ENCODE data around the gene POLE. TPM values are rescaled to one million over a fixed set of nuclear protein-coding genes. Genes with fewer than 3 reads are reported as not detected.

Gene POLE
- total and polyA plus RNA-seq, 10 of the 15 experiments (the other 5 are each of a cell fraction or from before 2014, with no cell fraction given) = 2.3 to 103 (median 37.1) TPM

DNA sequence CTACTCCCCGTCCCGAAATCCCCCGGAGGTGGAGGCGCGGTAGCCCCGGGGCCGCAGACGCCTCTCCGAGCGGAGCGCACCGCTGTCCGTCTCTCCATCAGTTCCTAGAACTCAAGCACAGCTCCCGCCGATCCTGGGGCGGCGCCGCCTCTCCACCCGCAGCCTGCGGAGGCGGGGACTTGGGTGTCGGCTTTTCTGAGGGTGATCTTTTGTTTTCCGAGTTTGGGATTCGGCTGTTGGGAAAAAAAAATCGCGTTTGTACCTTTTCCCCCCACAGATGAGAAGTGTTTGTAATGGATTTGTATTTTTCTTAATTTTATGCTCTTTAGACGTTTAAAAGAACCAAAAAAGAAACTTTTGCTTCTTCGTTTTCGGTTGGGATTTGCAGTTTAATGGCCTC is 103.4 kb downstream of the POLE start (continued):
- TF ChIP-seq ZBTB33 (IDR thresholded peaks at IDR 0.05) (no peak), ETV6 (conservative IDR thresholded peaks at IDR 0.05 in 1 of 2, IDR thresholded peaks at IDR 0.05 in 1 of 2; ENCODE audit: borderline replicate concordance in 1 of 2, low read depth in 1 of 2) (no peak), ATF7 (IDR thresholded peaks at IDR 0.05; ENCODE audit: low read depth) (no peak)

DNA sequence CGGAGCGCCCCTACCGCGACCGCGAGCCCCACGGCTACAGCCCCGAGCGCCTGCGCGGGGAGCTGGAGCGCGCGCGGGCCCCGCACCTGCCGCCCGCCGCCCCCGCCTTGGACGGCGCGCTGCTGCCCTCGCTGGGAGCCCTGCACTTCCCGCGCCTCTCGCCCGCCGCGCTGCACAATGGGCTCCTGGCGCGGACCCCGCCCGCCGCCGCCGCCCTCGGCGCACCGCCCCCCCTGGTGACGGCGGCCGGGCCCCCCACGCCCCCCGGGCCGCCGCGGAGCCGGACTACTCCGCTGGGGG is 103.8 kb downstream of the POLE start:
- Histone ChIP-seq H3K9me3 (replicated peaks; ENCODE audit: control insufficient read depth, insufficient read depth, low read length) (no peaks in the 10 kb centered on the region), H3K27ac (ENCODE audit: control insufficient read depth, insufficient read depth) (no peak overlapping the region), H2AFZ (ENCODE audit: control insufficient read depth, low read depth, low read length) (no peak overlapping the region), H4K20me1 (ENCODE audit: control insufficient read depth, insufficient read depth) (no peaks in the 10 kb centered on the region), H3K4me1 (ENCODE audit: control insufficient read depth, insufficient read depth, low read length) (no peaks in the 10 kb centered on the region), H3K36me3 (ENCODE audit: control insufficient read depth in 2 of 2, insufficient read depth in 2 of 2, low read length in 1 of 2) (no peaks in the 10 kb centered on the region), H3K27me3 (replicated peaks in 1 of 2; ENCODE audit: control insufficient read depth in 2 of 2, insufficient read depth in 2 of 2, low read length in 1 of 2) (no peaks in the 10 kb centered on the region), H3K4me2 (ENCODE audit: control insufficient read depth, insufficient read depth) (no peak overlapping the region), H3K9ac (ENCODE audit: control insufficient read depth, insufficient read depth, low read length) (no peak overlapping the region), H3K4me3 (no peak overlapping the region), H3K79me2 (ENCODE audit: control insufficient read depth, insufficient read depth, low read length) (no peaks in the 10 kb centered on the region)
- in situ Hi-C loops (cut with MboI) = no loop called here
- ChIA-PET SMC1A (ENCODE audit: uncharacterized antibody, unreplicated experiment) (no interaction called here), CTCF (no interaction called here), RAD21 (ENCODE audit: unreplicated experiment) (no interaction called here), POLR2A (no interaction called here)
- 100% methylated on average over 5 of the region's 50 CpGs for WGBS (ENCODE audit: insufficient coverage, insufficient replicate concordance, low lambda C conversion rate, missing lambda C conversion rate)
- no TSS peak for BruUV-seq (replicated peaks)
- TF ChIP-seq RAD51 (IDR thresholded peaks at IDR 0.05) = no peak
- TF ChIP-seq SMAD5 (IDR thresholded peaks at IDR 0.05; ENCODE audit: low read depth) = no peak
- no peak for TF ChIP-seq TCF7 (IDR thresholded peaks at IDR 0.05; ENCODE audit: borderline replicate concordance)
- TF ChIP-seq IRF3 (IDR thresholded peaks at IDR 0.05) = no peak
- no peak for TF ChIP-seq HCFC1 (IDR thresholded peaks at IDR 0.05; ENCODE audit: low read length)
- TF ChIP-seq RELA (IDR thresholded peaks at IDR 0.05; ENCODE audit: borderline replicate concordance, partially characterized antibody) = no peak
- no peak for TF ChIP-seq CREB1 (IDR thresholded peaks at IDR 0.05; ENCODE audit: low read depth)
- no peak for TF ChIP-seq CBX5 (IDR thresholded peaks at IDR 0.05; ENCODE audit: low read depth)
- TF ChIP-seq RUNX3 (IDR thresholded peaks at IDR 0.05; ENCODE audit: low read length) = no peak
- no peak for TF ChIP-seq YY1 (IDR thresholded peaks at IDR 0.05; ENCODE audit: low read depth, low read length)
- no peak for TF ChIP-seq POU2F2 (IDR thresholded peaks at IDR 0.05; ENCODE audit: borderline replicate concordance, low read depth, low read length)
- no peak for TF ChIP-seq CBFB (IDR thresholded peaks at IDR 0.05; ENCODE audit: low read depth)
- TF ChIP-seq IKZF2 (IDR thresholded peaks at IDR 0.05) = no peak
- no peak for TF ChIP-seq STAT3 (IDR thresholded peaks at IDR 0.05; ENCODE audit: low read depth, low read length)
- no peak for TF ChIP-seq LARP7 (IDR thresholded peaks at IDR 0.05)
- TF ChIP-seq PAX8 (IDR thresholded peaks at IDR 0.05) = no peak
- TF ChIP-seq CEBPZ (IDR thresholded peaks at IDR 0.05; ENCODE audit: low read depth, low read length) = no peak
- intact Hi-C loops (cut with micrococcal nuclease; ENCODE audit: unreplicated experiment) = no loop called here
- DNase-seq (ENCODE audit: low read depth, low spot score) = no peak
- no peak for FAIRE-seq
- no peak for ATAC-seq

Data from GM12878 (cell line).